IPS-18c (cell line): ENCODE measurements around the gene SLC9A1.

Experiments
- H3K4me3 ChIP-seq: 2 replicates; pipeline ENCODE4 v1.7.0; 2013; ENCODE audit warnings: low read depth, mild to moderate bottlenecking, low read length, moderate library complexity; ENCODE audit not compliant: insufficient read depth
- H3K9me3 ChIP-seq: one replicate; pipeline ENCODE4 v1.6.1; 2013; ENCODE audit warnings: mild to moderate bottlenecking, low read length, moderate library complexity; ENCODE audit not compliant: control insufficient read depth, insufficient read depth

SLC9A1 gene

DNA sequence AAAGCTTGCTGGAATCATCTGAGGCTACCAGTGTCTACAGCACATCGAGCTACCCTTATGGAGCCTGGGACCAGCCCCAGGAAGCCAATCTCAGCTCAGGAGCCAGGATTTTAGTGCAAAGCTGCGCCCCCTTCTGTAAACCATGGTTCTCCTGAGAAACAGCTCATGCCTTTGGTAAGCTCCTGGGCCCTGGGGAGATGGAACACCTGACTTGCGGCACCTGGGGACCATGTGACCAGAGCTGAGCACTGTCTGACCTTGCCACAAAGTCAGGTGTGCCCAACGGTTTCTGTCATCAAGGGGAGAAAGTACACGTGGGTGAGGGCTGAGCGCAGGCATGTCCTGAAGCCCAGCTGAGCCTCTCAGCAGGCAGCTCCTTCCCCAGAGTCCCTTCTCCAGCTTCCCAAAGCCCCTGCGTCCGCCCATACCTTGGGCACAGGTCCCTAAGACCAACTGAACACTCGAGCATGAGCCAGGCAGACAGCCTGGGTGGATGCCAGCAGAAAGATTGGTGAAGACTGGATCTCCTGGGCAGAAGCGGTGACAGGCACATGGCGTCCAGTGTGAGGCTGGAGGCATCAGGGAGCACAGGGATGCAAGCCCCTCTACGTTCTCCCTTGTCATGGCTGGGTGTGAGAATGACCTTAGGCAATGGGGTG is 84.4 kb downstream of the SLC9A1 start:
- Histone ChIP-seq H3K9me3 (no peaks in the 10 kb centered on the region), H3K4me3 (no peak overlapping the region)

DNA sequence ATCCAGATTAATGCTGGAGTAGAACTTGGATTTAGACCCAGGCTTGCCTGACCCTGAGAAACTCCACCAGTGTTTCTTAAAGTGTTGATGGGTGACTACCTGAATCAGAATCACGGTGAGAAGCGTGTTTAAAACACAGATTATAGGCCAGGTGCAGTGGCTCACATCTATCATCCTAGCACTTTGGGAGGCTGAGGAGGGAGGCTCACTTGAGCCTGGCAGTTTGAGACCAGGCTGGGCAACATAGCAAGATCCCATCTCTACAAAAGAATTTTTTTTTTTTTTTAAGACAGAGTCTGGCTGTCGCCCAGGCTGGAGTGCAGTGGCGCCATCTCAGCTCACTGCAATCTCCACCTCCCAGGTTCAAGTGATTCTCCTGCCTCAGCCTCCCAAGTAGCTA is 86.0 kb downstream of the SLC9A1 start:
- no peak overlapping the region for H3K4me3 ChIP-seq
- no peaks in the 10 kb centered on the region for H3K9me3 ChIP-seq

DNA sequence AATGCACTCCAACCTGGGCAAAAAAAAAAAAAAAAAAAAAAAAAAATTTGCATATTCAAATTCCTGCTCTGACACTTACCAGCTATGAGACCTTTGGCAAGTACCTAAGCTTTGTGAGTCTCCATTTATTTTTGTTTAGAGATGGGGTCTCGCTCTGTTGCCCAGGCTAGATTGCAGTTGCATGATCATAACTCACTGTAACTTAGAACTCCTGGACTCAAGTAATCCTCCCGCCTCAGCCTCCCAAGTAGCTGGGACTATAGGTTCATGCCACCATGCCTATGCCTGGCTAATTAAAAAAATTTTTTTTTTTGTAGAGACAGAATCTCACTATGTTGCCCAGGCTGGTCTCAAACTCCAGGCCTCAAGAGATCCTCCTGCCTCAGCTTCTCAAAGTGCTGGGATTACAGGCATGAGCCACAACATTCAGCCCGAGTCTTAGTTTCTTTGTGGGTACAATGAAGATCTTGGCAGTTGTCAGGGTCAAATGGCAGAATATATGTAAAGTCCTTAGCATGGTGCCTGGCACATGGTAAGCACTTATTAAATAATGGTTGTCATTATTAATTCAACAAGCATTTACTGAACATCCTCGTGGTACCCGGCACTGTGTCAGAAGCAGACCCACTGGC is 88.8 kb downstream of the SLC9A1 start:
- Histone ChIP-seq H3K9me3 (no peaks in the 10 kb centered on the region), H3K4me3 (no peak overlapping the region)

DNA sequence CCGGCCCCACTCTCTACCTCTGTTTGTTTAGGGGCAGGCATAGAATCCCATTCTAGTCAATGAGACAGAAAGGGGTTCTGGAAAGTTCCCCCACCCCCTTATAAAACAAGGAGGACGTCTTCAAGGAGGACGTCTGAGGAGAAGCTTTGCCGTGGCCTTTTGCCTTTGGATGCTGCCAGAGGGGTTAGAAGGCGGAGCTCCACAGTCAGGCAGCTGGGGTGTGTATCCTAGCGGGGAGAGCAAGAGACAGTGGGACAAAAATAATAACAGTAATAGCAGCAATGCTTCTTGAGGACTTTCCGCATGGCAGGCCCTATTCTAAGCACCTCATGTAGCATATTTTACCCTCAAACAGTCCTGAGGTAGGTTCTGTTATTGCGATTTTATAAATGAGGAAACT is 94.0 kb downstream of the SLC9A1 start:
- Histone ChIP-seq H3K9me3 (no peaks in the 10 kb centered on the region), H3K4me3 (no peak overlapping the region)

DNA sequence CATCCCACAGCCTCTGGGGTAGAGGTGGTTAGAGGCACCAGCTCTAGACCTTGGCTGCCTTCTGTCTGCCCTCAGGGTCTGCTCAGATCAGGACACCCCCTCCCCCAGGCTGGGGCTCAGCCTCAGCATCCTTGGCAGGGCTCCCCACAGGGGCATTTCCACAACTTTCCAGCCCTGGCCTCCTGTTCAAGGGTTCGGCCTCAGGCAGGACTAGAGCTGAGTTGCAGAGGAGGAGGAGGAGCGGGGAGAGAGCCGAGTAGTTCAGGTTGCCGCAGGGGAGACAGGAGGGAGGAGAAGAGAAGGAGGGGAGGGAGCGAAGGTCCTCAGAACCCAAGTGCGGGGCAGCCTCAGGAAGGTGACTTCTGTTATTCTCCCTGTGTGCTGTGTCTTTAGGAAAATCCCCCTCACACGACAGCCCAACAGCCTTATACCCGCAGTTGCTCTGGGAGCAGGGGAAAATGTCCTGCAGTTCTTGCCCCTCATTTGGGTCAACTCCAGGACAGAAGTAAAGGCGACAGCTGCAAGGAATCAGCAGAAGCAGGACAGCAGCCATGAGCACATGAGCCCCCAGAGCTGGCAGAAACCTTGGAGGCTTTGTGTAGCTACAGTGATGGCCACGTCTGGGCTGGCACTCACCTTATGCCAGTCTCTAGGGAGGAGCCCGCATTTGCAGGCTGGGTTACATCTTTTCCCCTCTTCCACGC is 95.8 kb downstream of the SLC9A1 start:
- Histone ChIP-seq H3K4me3 (no peak overlapping the region; the same call in 1 of the 2 replicates), H3K9me3 (no peaks in the 10 kb centered on the region)

DNA sequence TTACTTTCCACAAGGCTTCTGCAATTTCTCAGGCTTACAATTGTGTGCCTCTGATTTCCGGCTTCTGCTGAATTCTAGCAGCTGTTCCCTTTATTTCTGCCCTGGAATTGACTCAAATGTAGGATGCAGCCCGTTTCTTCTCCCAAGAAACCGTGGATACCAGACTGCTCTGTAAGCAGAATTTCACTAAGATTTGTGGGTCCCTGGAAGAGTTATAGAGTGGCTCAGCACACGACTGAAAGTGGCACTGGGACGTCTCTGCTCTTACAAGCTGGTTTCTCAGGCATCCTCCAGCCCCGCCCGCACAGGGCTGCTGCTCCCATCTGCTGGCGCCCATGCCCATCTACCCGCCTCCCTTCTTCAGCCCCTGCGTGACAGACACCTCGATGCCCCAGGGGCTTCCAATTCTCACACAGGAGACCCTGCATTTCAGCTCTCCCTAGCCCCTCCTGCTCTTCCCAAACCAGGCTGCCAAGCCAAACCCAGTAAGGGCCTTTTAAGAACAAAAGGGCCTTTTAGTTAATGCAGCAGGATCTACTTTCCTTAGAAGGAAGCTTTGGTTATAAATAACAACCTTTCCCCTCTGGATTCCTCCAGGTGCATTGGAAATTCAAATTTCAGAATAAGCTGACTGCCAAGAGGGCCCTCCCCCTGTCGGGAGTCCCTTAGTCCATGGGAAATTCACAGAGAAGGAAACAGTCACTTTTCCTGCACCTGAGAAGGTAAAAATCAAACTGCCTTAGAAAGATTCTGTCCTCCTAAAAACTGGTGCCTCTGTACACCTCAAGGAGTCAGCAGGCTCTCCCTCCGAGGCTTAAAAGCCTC is 96.9 kb downstream of the SLC9A1 start:
- Histone ChIP-seq H3K4me3 (peak overlapping the region; percentile 34), H3K9me3 (no peaks in the 10 kb centered on the region)

DNA sequence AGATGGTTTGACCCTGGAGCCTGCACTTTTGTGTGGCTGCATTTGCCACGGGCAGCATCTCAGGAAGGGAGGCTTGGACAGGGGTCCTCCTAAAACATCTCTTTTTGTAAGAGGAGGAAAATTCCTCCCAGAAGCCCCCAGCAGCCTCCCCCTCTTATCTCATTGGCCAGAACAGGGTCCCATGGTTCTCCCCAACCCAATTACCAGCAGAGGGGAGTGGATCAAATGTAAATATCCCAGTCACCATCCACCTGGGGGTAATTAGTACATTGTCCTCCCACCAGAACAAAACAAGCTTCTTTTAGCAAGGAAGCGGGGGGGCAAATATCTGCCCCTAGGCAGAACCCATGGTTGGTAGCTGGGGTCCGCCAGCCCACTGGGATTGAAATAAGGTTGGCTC is 97.5 kb downstream of the SLC9A1 start:
- H3K4me3 ChIP-seq: peak overlapping the region; percentile 34

DNA sequence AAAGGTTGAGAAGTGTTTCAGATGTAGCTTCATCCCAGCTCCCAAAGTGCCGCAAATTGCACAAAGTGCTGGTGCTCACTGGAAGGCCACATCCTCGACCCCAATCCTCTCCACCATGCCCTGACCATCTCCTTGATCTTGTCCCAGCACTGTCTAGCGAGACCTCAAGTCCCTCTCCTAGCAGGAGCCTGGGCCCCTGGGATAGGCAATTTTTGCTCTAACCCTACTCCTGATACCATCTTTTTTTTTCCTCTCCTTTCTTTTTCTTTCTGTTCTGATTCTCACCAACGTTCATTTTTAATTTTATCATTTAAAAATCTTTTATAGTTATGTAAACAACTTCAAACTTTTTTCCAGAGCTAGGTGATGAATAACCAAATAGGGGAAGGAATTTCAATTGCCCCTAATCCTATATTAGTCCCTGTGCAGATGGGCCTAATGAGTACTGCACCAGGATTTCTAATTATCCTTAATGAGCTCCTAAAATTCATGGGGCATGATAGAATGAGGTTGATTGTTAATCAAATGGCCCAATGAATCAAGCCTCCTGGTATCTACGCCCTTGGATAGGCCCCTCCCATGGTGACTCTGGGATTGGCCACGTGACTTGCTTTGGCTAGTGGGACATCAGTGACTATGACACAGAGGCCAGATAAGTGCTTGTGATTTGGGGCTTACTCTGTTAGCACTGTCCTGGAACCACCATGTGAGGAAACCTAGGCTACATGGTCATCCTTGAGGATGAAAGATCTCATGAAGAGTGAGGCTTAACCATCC is 100.8 kb downstream of the SLC9A1 start:
- no peak overlapping the region for H3K4me3 ChIP-seq
- no peaks in the 10 kb centered on the region for H3K9me3 ChIP-seq

More for the DNA sequence above, 97.5 kb downstream of the SLC9A1 start:
- H3K9me3 ChIP-seq: no peaks in the 10 kb centered on the region

DNA sequence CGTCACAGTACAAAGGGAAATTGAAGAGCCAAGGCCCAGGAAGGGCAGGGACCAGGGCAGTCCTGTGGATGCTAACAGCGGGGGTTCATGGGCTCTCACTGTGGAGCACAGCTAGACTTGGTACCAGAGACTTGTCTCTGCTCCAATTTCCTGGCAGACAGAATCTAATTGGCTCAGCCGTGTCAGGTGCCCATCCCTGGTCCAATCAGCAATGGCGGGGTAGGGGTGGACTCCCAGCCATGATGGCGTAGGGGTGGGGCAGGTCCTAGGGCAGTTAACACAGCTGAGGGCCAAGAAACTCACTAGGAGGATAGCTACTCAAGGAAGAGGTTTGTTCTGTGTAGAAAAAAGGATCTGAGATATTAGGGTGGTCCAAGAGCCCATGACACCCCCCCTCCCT is 102.4 kb downstream of the SLC9A1 start:
- H3K4me3 ChIP-seq: no peak overlapping the region
- H3K9me3 ChIP-seq: no peaks in the 10 kb centered on the region

DNA sequence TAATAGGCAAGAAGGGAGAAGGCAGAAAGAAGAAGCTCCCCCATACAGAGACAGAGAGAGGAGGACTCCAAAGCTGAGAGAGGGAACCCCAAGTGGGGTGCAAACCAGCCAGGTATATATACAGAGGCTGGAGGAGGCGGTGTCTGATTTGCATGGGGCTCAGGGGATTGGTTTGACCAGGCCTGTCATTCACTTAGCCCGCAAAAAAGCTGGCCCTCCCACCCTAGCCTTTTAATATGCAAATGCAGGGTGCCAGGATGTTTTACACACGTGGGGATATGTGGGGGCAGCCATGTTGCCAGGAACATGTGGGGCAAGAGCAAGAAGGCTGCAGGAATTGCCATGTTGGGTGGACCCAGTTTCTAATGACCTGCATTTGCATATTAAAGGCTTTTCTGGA is 105.3 kb downstream of the SLC9A1 start:
- Histone ChIP-seq H3K4me3 (no peak overlapping the region), H3K9me3 (no peaks in the 10 kb centered on the region)

DNA sequence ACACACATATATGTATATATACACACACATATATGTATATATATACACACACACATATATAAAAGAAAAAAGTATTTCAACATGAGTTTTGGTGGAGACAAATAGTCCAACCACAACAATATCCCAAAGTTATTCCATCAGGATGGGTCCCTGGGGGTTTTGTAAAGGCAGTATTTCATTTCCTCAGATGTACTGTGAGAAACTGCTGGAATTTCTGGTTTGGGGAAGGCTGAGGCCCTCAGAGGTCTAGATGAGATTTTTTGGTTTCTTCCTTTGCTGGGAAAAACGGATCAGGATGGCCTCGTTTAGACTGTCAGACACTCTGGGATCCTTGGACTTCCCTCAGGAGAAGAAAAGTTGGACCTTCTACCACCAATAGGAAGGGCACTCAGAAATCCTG is 105.8 kb downstream of the SLC9A1 start:
- no peaks in the 10 kb centered on the region for H3K9me3 ChIP-seq
- H3K4me3 ChIP-seq: no peak overlapping the region
